ENCODE results near the gene NBEAL2. TPM values are rescaled to one million over a fixed set of nuclear protein-coding genes. Genes with fewer than 3 reads are reported as not detected.

NBEAL2 gene
- total and polyA plus RNA-seq, 10 of the 15 experiments (the other 5 are each of a cell fraction or from before 2014, with no cell fraction given) = 0.07 to 127 (median 29.4) TPM

DNA sequence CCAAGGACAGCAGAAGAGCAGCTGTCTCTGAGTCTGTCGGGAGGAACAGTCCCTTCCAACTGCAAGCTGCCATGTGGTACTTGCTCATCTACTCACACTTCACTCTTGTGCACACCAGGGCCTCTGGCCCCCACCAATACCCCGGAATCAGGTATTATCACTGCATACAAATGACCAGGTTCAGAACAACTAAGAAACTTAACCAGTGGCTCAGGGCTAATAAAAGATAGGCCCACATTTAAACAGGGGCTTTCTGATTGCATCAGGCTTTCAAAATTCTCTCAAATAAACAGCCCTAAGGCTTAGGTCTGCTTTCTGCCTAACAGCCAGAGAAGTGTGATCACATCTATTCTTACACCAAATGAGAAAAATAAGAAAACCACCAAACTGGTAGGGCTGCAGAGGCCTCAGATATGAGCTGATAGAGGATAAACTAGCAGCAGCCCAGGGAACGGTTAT, 23.6 kb upstream of the NBEAL2 start:
- Histone ChIP-seq H3K27me3 (replicated peaks in 1 of 2; ENCODE audit: control insufficient read depth in 2 of 2, insufficient read depth in 2 of 2, low read length in 1 of 2) (no peaks in the 10 kb centered on the region), H3K79me2 (ENCODE audit: control insufficient read depth, insufficient read depth, low read length) (peaks cover 94% of the 10 kb centered on the region), H3K27ac (ENCODE audit: control insufficient read depth, insufficient read depth) (peak overlapping the region; percentile 75), H3K9me3 (replicated peaks; ENCODE audit: control insufficient read depth, insufficient read depth, low read length) (no peaks in the 10 kb centered on the region), H2AFZ (ENCODE audit: control insufficient read depth, low read depth, low read length) (no peak overlapping the region), H3K4me2 (ENCODE audit: control insufficient read depth, insufficient read depth) (peak overlapping the region; percentile 70), H3K36me3 (ENCODE audit: control insufficient read depth in 2 of 2, insufficient read depth in 2 of 2, low read length in 1 of 2) (peaks cover 4 to 8% of the 10 kb centered on the region in 2 experiments; a peak in 3 of 4 replicates), H3K4me1 (ENCODE audit: control insufficient read depth, insufficient read depth, low read length) (peaks cover 76% of the 10 kb centered on the region), H3K4me3 (no peak overlapping the region), H4K20me1 (ENCODE audit: control insufficient read depth, insufficient read depth) (peaks cover 2% of the 10 kb centered on the region; the same call in 1 of the 2 replicates), H3K9ac (ENCODE audit: control insufficient read depth, insufficient read depth, low read length) (peak overlapping the region; percentile 14; the same call in 1 of the 2 replicates)
- in situ Hi-C loops (cut with MboI) (no loop called here), intact Hi-C loops (cut with micrococcal nuclease; ENCODE audit: unreplicated experiment) (no loop called here)
- DNase-seq (ENCODE audit: low read depth, low spot score) (no peak), FAIRE-seq (no peak), ATAC-seq (peak; percentile 51)
- CTCF ChIA-PET = interaction anchor here (0.8 to 5.4 kb wide), 6 partner anchors 9 to 30 kb away, joined by 3 to 31 read pairs (median 4); no protein-coding TSS in a partner anchor
- RAD21 ChIA-PET (ENCODE audit: unreplicated experiment) = interaction anchor here (0.7 to 7.0 kb wide), 10 partner anchors 8 to 32 kb away, joined by 3 to 48 read pairs (median 4); no protein-coding TSS in a partner anchor
- SMC1A ChIA-PET (ENCODE audit: uncharacterized antibody, unreplicated experiment) = interaction anchor here (0.7 to 17.2 kb wide), 9 partner anchors 8 to 32 kb away, joined by 3 to 298 read pairs (median 6); partner anchors contain the start of gene NBEAL2
- WGBS (ENCODE audit: insufficient coverage, insufficient replicate concordance, low lambda C conversion rate, missing lambda C conversion rate) = 0% methylated on average over 3 of the region's 3 CpGs
- POLR2A ChIA-PET = interaction anchor here (0.6 to 5.1 kb wide), 8 partner anchors 9 to 190 kb away, joined by 3 to 25 read pairs (median 6); partner anchors contain the start of genes CCDC12 and NBEAL2
- no TSS peak for BruUV-seq (replicated peaks)
- TF ChIP-seq POLR2AphosphoS2 (IDR thresholded peaks at IDR 0.05; ENCODE audit: low read depth, low read length) (no peak), MEF2A (IDR thresholded peaks at IDR 0.05; ENCODE audit: insufficient read depth, low read depth, low read length) (0 out of 2 replicates have a peak, but pooled peaks have one; percentile 66), RUNX3 (IDR thresholded peaks at IDR 0.05; ENCODE audit: low read length) (peak; percentile 64), SREBF1 (IDR thresholded peaks at IDR 0.05; ENCODE audit: low read length) (no peak), IKZF1 (conservative IDR thresholded peaks at IDR 0.05) (peak; percentile 40; the same call in 1 of the 2 replicates), TARDBP (IDR thresholded peaks at IDR 0.05; ENCODE audit: borderline replicate concordance) (no peak), ETV6 (conservative IDR thresholded peaks at IDR 0.05 in 1 of 2, IDR thresholded peaks at IDR 0.05 in 1 of 2; ENCODE audit: borderline replicate concordance in 1 of 2, low read depth in 1 of 2) (0 out of 4 replicates have a peak, but pooled peaks of 1 of the 2 experiments have one; percentile 3), SP1 (IDR thresholded peaks at IDR 0.05; ENCODE audit: low read depth, low read length) (no peak), MEF2B (IDR thresholded peaks at IDR 0.05; ENCODE audit: partially characterized antibody, poor library complexity, severe bottlenecking) (peak; percentile 50), NRF1 (conservative IDR thresholded peaks at IDR 0.05; ENCODE audit: low read depth, low read length) (no peak), JUND (IDR thresholded peaks at IDR 0.05; ENCODE audit: low read depth, low read length) (no peak), BMI1 (IDR thresholded peaks at IDR 0.05; ENCODE audit: borderline replicate concordance) (no peak), ZNF274 (IDR thresholded peaks at IDR 0.05; ENCODE audit: insufficient read depth, insufficient read length) (no peak), STAT3 (IDR thresholded peaks at IDR 0.05; ENCODE audit: low read depth, low read length) (no peak), TCF3 (IDR thresholded peaks at IDR 0.05; ENCODE audit: borderline replicate concordance, insufficient read depth, low read depth, low read length) (no peak), NBN (IDR thresholded peaks at IDR 0.05) (0 out of 2 replicates have a peak, but pooled peaks have one; percentile 45), CHD2 (IDR thresholded peaks at IDR 0.05; ENCODE audit: borderline replicate concordance, low read depth, low read length) (0 out of 2 replicates have a peak, but pooled peaks have one; percentile 23)
- TF ChIP-seq, protein P1, sequence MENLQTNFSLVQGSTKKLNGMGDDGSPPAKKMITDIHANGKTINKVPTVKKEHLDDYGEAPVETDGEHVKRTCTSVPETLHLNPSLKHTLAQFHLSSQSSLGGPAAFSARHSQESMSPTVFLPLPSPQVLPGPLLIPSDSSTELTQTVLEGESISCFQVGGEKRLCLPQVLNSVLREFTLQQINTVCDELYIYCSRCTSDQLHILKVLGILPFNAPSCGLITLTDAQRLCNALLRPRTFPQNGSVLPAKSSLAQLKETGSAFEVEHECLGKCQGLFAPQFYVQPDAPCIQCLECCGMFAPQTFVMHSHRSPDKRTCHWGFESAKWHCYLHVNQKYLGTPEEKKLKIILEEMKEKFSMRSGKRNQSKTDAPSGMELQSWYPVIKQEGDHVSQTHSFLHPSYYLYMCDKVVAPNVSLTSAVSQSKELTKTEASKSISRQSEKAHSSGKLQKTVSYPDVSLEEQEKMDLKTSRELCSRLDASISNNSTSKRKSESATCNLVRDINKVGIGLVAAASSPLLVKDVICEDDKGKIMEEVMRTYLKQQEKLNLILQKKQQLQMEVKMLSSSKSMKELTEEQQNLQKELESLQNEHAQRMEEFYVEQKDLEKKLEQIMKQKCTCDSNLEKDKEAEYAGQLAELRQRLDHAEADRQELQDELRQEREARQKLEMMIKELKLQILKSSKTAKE (IDR thresholded peaks at IDR 0.05; ENCODE audit: low read depth, poor library complexity, severe bottlenecking) = no peak
- TF ChIP-seq, protein P2, sequence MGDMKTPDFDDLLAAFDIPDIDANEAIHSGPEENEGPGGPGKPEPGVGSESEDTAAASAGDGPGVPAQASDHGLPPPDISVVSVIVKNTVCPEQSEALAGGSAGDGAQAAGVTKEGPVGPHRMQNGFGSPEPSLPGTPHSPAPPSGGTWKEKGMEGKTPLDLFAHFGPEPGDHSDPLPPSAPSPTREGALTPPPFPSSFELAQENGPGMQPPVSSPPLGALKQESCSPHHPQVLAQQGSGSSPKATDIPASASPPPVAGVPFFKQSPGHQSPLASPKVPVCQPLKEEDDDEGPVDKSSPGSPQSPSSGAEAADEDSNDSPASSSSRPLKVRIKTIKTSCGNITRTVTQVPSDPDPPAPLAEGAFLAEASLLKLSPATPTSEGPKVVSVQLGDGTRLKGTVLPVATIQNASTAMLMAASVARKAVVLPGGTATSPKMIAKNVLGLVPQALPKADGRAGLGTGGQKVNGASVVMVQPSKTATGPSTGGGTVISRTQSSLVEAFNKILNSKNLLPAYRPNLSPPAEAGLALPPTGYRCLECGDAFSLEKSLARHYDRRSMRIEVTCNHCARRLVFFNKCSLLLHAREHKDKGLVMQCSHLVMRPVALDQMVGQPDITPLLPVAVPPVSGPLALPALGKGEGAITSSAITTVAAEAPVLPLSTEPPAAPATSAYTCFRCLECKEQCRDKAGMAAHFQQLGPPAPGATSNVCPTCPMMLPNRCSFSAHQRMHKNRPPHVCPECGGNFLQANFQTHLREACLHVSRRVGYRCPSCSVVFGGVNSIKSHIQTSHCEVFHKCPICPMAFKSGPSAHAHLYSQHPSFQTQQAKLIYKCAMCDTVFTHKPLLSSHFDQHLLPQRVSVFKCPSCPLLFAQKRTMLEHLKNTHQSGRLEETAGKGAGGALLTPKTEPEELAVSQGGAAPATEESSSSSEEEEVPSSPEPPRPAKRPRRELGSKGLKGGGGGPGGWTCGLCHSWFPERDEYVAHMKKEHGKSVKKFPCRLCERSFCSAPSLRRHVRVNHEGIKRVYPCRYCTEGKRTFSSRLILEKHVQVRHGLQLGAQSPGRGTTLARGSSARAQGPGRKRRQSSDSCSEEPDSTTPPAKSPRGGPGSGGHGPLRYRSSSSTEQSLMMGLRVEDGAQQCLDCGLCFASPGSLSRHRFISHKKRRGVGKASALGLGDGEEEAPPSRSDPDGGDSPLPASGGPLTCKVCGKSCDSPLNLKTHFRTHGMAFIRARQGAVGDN (IDR thresholded peaks at IDR 0.05) = peak; percentile 89

Measured in GM12878 (cell line).